HG02642 (cell line): Measurements from ENCODE around the gene PITPNB.

ENCODE experiments used
- ATAC-seq: cut with Tn5 transposase; IDR thresholded peaks from one replicate; pipeline ENCODE4 v1.9.1; 2021; ENCODE audit warnings: mild to moderate bottlenecking; ENCODE audit not compliant: unreplicated experiment, poor library complexity

Gene PITPNB

GRCh38 chr22:27919222-27919941 lies at the start of gene PITPNB:
Gene PITPNB, minus strand, starts transcription at chr22:27919256. Its CDS starts 65 bp downstream, at chr22:27919191.
- peak; percentile 90 for ATAC-seq

- ATAC-seq = no peak
Measured at GRCh38 chr22:27966168-27967064, 47.4 kb upstream of the PITPNB start.

- ATAC-seq = no peak
Measured at GRCh38 chr22:27962268-27963044, 43.4 kb upstream of the PITPNB start.

- no peak for ATAC-seq
Measured at GRCh38 chr22:27961680-27962079, 42.6 kb upstream of the PITPNB start.

GRCh38 chr22:27961182-27961581 lies 42.1 kb upstream of the PITPNB start:
- no peak for ATAC-seq

GRCh38 chr22:27959335-27960090 lies 40.5 kb upstream of the PITPNB start:
- ATAC-seq = no peak

GRCh38 chr22:27952779-27953178 lies 33.7 kb upstream of the PITPNB start:
- no peak for ATAC-seq

- ATAC-seq = no peak
Measured at GRCh38 chr22:27952091-27952490, 33.0 kb upstream of the PITPNB start.

- ATAC-seq = no peak
Measured at GRCh38 chr22:27949421-27949820, 30.4 kb upstream of the PITPNB start.

GRCh38 chr22:27948569-27948968 lies 29.5 kb upstream of the PITPNB start:
- ATAC-seq = no peak

- ATAC-seq = no peak
Measured at GRCh38 chr22:27947448-27947847, 28.4 kb upstream of the PITPNB start.

- no peak for ATAC-seq
Measured at GRCh38 chr22:27941143-27941542, 22.1 kb upstream of the PITPNB start.

- no peak for ATAC-seq
Measured at GRCh38 chr22:27937453-27937852, 18.4 kb upstream of the PITPNB start.

GRCh38 chr22:27935897-27936296 lies 16.8 kb upstream of the PITPNB start:
- no peak for ATAC-seq

- ATAC-seq = no peak
Measured at GRCh38 chr22:27934069-27934468, 15.0 kb upstream of the PITPNB start.

GRCh38 chr22:27933186-27933983 lies 14.3 kb upstream of the PITPNB start:
- no peak for ATAC-seq

- ATAC-seq = no peak
Measured at GRCh38 chr22:27930331-27931060, 11.4 kb upstream of the PITPNB start.

GRCh38 chr22:27927608-27928007 lies 8.6 kb upstream of the PITPNB start:
- no peak for ATAC-seq

GRCh38 chr22:27925331-27925730 lies 6.3 kb upstream of the PITPNB start:
- ATAC-seq = no peak
